Astrocyte (in vitro differentiated cells and primary cell): Measurements from ENCODE around the gene SYNC. TPM values are rescaled to one million over a fixed set of nuclear protein-coding genes. Genes with fewer than 3 reads are reported as not detected.
A peak's percentile ranks its signal among the peaks of the same experiment; 100 is the strongest.

ENCODE experiments used
- DNase-seq: peaks from one replicate; pipeline ENCODE4 v3.0.0-alpha.2; 2010; ENCODE audit warnings: low read depth
- FAIRE-seq: peaks from 2 replicates; lab custom pipeline; 2011; peaks lifted over from hg19 to GRCh38; lab: Jason Lieb, UNC
- H2AFZ ChIP-seq: 2 replicates; pipeline ENCODE4 v1.6.0; 2012; ENCODE audit warnings: low read depth, low read length, inconsistent platforms
- H3K27ac ChIP-seq: 2 replicates; pipeline ENCODE4 v1.5.1; 2011; ENCODE audit warnings: low read depth, low read length, inconsistent platforms
- H3K27me3 ChIP-seq: 2 replicates; pipeline ENCODE4 v1.6.0; 2011; ENCODE audit warnings: low read length, inconsistent platforms; ENCODE audit not compliant: insufficient read depth
- H3K36me3 ChIP-seq: 2 replicates; pipeline ENCODE4 v1.5.1; 2011; ENCODE audit warnings: low read length, inconsistent platforms; ENCODE audit not compliant: insufficient read depth
- H3K4me1 ChIP-seq: 2 replicates; pipeline ENCODE4 v1.5.1; 2011; ENCODE audit warnings: low read length, inconsistent platforms; ENCODE audit not compliant: insufficient read depth
- H3K4me2 ChIP-seq: 2 replicates; pipeline ENCODE4 v1.6.0; 2012; ENCODE audit warnings: low read length, inconsistent platforms
- H3K4me3 ChIP-seq: 2 replicates; pipeline ENCODE4 v1.5.1; 2011; ENCODE audit warnings: low read depth, mild to moderate bottlenecking, low read length, inconsistent platforms; ENCODE audit not compliant: insufficient read depth
- H3K79me2 ChIP-seq: 2 replicates; pipeline ENCODE4 v1.6.0; 2012; ENCODE audit warnings: mild to moderate bottlenecking, low read length, inconsistent platforms; ENCODE audit not compliant: insufficient read depth
- H3K9ac ChIP-seq: 2 replicates; pipeline ENCODE4 v1.6.0; 2012; ENCODE audit warnings: mild to moderate bottlenecking, low read length, inconsistent platforms
- H3K9me3 ChIP-seq: 2 replicates; pipeline ENCODE4 v1.5.1; 2012; ENCODE audit warnings: low read depth, mild to moderate bottlenecking, low read length, inconsistent platforms; ENCODE audit not compliant: insufficient read depth
- H4K20me1 ChIP-seq: 2 replicates; pipeline ENCODE4 v1.6.0; 2012; ENCODE audit warnings: low read length, inconsistent platforms; ENCODE audit not compliant: insufficient read depth
- H3K27ac Mint-ChIP-seq: one replicate; pipeline ENCODE4 v1.8.0; 2021; ENCODE audit warnings: mild to moderate bottlenecking, mixed read lengths; ENCODE audit not compliant: unreplicated experiment
- H3K27me3 Mint-ChIP-seq: one replicate; pipeline ENCODE4 v1.8.0; 2021; ENCODE audit warnings: low read depth, mixed read lengths; ENCODE audit not compliant: unreplicated experiment
- H3K36me3 Mint-ChIP-seq: one replicate; pipeline ENCODE4 v1.8.0; 2021; ENCODE audit warnings: low read depth, mixed read lengths; ENCODE audit not compliant: unreplicated experiment
- H3K4me1 Mint-ChIP-seq: one replicate; pipeline ENCODE4 v1.8.0; 2021; ENCODE audit warnings: low read depth, mixed read lengths; ENCODE audit not compliant: unreplicated experiment
- H3K4me3 Mint-ChIP-seq: one replicate; pipeline ENCODE4 v1.8.0; 2021; ENCODE audit warnings: mild to moderate bottlenecking, moderate library complexity, mixed read lengths; ENCODE audit not compliant: unreplicated experiment
- H3K9me3 Mint-ChIP-seq: one replicate; pipeline ENCODE4 v1.8.0; 2021; ENCODE audit warnings: mild to moderate bottlenecking, mixed read lengths; ENCODE audit not compliant: unreplicated experiment
- EZH2 ChIP-seq: IDR thresholded peaks from 2 replicates; pipeline ENCODE4 v1.6.1; 2012; ENCODE audit warnings: mild to moderate bottlenecking, low read length, inconsistent platforms; ENCODE audit not compliant: insufficient read depth
- total RNA-seq: library from RNA; stranded (reverse); gene quantifications from 2 replicates; pipeline ENCODE4 v1.2.1, GENCODE V29; 2021
- TF ChIP-seq, protein P1 (sequence below): IDR thresholded peaks from 2 replicates; pipeline ENCODE4 v1.5.1; 2011; ENCODE audit warnings: low read depth, mild to moderate bottlenecking, inconsistent platforms, low read length, moderate library complexity; ENCODE audit not compliant: insufficient read depth

SYNC gene
- total RNA-seq, 1 donor from 2014 or later, result 20.6 TPM

DNA sequence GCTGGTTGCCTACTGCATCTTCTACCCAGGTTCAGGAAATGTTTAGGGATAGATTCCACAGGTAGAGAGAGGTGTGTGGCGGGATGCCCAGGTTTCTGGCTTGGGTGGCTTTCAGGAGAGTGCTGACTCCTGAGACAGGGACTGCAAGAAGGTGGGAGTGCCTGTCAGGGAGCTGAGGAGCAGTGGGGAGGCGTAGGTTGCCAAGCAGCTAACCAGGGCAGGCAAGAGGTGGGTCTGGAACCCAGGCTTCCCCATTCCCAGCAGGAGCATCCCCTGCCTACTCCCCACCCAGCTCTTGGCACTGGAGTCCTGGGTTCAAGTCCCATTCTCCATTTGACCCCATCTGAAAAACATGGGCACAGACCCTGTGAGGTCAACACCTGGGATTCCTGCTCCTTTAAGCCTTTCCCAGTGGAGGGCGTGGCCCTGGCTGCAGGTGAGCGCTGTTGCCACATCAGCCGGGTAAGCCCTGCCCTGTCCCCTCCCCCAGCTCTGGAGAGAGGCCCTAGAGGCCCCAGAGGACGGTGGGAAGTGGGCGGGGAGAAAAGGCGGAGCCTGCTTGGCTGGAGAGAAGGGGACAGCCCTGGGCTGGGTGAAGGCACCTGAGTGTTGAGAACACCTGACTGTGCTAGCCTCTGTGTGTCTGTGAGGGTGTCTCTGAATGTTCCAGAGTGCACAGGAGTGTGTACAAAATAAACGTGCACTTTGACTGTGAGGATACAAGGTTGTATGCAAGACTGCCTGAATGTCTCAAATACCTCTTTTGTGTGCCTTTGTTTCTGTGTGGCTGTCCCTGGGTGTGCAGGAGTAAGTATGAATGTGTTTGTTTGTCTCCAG, 14.0 kb upstream of the SYNC start:
- Mint-ChIP-seq H3K27me3 (no peaks in the 10 kb centered on the region), H3K36me3 (no peaks in the 10 kb centered on the region), H3K27ac (no peak overlapping the region), H3K4me1 (peaks cover 8% of the 10 kb centered on the region), H3K4me3 (peak overlapping the region; percentile 50), H3K9me3 (no peaks in the 10 kb centered on the region)
- Histone ChIP-seq H3K4me3 (no peak overlapping the region), H3K79me2 (no peaks in the 10 kb centered on the region), H2AFZ (peak overlapping the region; percentile 32), H3K4me2 (no peak overlapping the region), H3K27ac (no peak overlapping the region), H3K9ac (no peak overlapping the region), H3K9me3 (no peaks in the 10 kb centered on the region), H3K4me1 (peaks cover 2% of the 10 kb centered on the region), H3K27me3 (no peaks in the 10 kb centered on the region), H4K20me1 (no peaks in the 10 kb centered on the region), H3K36me3 (no peaks in the 10 kb centered on the region)
- no peak for FAIRE-seq
- TF ChIP-seq EZH2, result no peak
- TF ChIP-seq, protein P1, sequence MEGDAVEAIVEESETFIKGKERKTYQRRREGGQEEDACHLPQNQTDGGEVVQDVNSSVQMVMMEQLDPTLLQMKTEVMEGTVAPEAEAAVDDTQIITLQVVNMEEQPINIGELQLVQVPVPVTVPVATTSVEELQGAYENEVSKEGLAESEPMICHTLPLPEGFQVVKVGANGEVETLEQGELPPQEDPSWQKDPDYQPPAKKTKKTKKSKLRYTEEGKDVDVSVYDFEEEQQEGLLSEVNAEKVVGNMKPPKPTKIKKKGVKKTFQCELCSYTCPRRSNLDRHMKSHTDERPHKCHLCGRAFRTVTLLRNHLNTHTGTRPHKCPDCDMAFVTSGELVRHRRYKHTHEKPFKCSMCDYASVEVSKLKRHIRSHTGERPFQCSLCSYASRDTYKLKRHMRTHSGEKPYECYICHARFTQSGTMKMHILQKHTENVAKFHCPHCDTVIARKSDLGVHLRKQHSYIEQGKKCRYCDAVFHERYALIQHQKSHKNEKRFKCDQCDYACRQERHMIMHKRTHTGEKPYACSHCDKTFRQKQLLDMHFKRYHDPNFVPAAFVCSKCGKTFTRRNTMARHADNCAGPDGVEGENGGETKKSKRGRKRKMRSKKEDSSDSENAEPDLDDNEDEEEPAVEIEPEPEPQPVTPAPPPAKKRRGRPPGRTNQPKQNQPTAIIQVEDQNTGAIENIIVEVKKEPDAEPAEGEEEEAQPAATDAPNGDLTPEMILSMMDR, result no peak
- DNase-seq, result no peak

DNA sequence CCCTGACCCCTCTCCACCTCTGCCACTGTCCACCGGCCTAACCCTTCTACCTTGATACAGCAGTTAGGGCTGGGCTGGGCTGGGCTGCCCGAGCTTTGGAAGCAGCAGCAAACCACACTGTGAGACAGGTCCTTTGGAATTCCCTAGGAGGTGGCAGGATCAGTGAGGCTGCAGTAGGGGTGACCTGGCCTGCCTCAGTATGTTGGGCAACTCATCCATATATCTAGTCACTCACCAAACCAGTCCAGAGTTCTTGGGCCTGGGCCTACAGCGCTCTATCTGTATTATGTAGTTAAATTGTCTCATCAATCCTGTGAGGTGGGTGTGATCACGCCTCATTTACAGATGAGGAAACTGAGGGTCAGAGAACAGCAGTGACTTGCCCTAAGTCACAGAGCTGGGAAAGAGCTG, 13.3 kb upstream of the SYNC start:
- Histone ChIP-seq H2AFZ (no peak overlapping the region), H4K20me1 (no peaks in the 10 kb centered on the region), H3K79me2 (no peaks in the 10 kb centered on the region), H3K4me3 (no peak overlapping the region), H3K4me2 (no peak overlapping the region), H3K9me3 (no peaks in the 10 kb centered on the region), H3K27ac (no peak overlapping the region), H3K27me3 (no peaks in the 10 kb centered on the region), H3K36me3 (no peaks in the 10 kb centered on the region), H3K4me1 (peaks cover 2% of the 10 kb centered on the region), H3K9ac (no peak overlapping the region)
- FAIRE-seq, result no peak
- Mint-ChIP-seq H3K4me1 (peaks cover 8% of the 10 kb centered on the region), H3K9me3 (no peaks in the 10 kb centered on the region), H3K36me3 (no peaks in the 10 kb centered on the region), H3K4me3 (no peak overlapping the region), H3K27me3 (no peaks in the 10 kb centered on the region), H3K27ac (no peak overlapping the region)
- no peak for DNase-seq
- no peak for TF ChIP-seq EZH2
- TF ChIP-seq, protein P1, result no peak

DNA sequence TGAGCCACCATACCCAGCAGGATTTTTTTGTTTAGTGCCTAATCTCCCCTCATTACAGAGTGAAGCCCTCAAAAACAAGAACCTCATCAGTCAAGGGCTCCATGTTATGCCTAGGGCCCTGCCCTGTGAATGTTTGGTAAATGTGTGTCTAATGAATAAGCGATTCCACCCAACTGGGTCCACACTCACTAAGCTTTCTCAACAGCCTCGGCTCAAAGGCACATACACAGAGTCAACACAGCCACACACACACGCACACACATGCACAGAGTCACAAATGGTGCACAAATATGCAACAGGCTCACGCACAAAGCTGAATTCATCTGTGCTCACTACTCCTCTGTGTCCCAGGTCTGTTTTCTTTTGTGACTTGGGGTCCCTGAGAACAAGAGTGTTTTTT, 11.7 kb upstream of the SYNC start:
- Histone ChIP-seq H3K27me3 (no peaks in the 10 kb centered on the region), H3K9ac (no peak overlapping the region), H3K9me3 (no peaks in the 10 kb centered on the region), H3K27ac (no peak overlapping the region), H3K4me2 (no peak overlapping the region), H3K4me1 (peaks cover 2% of the 10 kb centered on the region), H4K20me1 (no peaks in the 10 kb centered on the region), H3K36me3 (no peaks in the 10 kb centered on the region), H3K79me2 (no peaks in the 10 kb centered on the region), H2AFZ (no peak overlapping the region), H3K4me3 (no peak overlapping the region)
- Mint-ChIP-seq H3K27me3 (no peaks in the 10 kb centered on the region), H3K4me3 (no peak overlapping the region), H3K9me3 (no peaks in the 10 kb centered on the region), H3K27ac (no peak overlapping the region), H3K4me1 (peaks cover 8% of the 10 kb centered on the region), H3K36me3 (no peaks in the 10 kb centered on the region)
- TF ChIP-seq, protein P1, result no peak
- TF ChIP-seq EZH2, result no peak
- DNase-seq (no peak), FAIRE-seq (no peak)
